ENCODE results near the gene VAC14.

VAC14 gene

DNA sequence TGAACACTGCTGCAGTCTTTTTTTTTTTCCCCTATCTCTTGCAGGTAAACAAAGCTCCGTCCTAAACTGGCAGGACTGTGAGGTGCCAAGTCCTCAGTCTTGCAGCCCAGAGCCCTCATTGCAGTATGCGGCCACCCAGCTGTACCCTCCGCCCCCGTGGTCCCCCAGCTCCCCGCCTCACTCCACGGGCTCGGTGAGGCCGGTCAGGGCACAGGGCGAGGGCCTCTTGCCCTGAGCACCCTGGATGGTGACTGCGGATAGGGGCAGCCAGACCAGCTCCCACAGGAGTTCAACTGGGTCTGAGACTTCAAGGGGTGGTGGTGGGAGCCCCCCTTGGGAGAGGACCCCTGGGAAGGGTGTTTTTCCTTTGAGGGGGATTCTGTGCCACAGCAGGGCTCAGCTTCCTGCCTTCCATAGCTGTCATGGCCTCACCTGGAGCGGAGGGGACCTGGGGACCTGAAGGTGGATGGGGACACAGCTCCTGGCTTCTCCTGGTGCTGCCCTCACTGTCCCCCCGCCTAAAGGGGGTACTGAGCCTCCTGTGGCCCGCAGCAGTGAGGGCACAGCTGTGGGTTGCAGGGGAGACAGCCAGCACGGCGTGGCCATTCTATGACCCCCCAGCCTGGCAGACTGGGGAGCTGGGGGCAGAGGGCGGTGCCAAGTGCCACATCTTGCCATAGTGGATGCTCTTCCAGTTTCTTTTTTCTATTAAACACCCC is 140.8 kb downstream of the VAC14 start:
- no peak for DNase-seq (ENCODE audit: low spot score)
- TF ChIP-seq, protein P1, sequence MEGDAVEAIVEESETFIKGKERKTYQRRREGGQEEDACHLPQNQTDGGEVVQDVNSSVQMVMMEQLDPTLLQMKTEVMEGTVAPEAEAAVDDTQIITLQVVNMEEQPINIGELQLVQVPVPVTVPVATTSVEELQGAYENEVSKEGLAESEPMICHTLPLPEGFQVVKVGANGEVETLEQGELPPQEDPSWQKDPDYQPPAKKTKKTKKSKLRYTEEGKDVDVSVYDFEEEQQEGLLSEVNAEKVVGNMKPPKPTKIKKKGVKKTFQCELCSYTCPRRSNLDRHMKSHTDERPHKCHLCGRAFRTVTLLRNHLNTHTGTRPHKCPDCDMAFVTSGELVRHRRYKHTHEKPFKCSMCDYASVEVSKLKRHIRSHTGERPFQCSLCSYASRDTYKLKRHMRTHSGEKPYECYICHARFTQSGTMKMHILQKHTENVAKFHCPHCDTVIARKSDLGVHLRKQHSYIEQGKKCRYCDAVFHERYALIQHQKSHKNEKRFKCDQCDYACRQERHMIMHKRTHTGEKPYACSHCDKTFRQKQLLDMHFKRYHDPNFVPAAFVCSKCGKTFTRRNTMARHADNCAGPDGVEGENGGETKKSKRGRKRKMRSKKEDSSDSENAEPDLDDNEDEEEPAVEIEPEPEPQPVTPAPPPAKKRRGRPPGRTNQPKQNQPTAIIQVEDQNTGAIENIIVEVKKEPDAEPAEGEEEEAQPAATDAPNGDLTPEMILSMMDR (IDR thresholded peaks at IDR 0.05; ENCODE audit: extremely low read depth, missing control alignments), result no peak

DNA sequence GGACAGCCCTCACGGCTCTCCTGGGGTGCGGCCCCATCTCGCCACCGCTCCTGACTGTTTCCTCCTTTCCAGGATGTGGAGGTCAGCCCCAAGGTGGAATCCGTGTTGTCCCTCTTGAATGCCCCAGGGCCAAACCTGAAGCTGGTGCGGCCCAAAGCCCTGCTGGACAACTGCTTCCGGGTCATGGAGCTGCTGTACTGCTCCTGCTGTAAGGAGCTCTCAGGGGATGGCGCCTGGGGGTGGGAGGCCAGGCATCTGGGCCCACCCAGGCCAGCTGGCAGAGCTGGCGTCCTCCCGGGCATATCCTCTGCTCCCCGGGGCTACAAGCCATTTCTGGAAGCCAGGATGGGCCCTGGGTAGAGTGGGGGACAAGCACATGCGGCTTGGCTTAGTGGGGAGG is 141.4 kb downstream of the VAC14 start:
- no peak for DNase-seq (ENCODE audit: low spot score)
- TF ChIP-seq, protein P1 (IDR thresholded peaks at IDR 0.05; ENCODE audit: extremely low read depth, missing control alignments), result no peak

GRCh38 chr16:70658921-70659320 is 142.0 kb downstream of the VAC14 start:
- no peak for DNase-seq (ENCODE audit: low spot score)
- TF ChIP-seq, protein P1 (IDR thresholded peaks at IDR 0.05; ENCODE audit: extremely low read depth, missing control alignments), result no peak

GRCh38 chr16:70657956-70658355 is 143.0 kb downstream of the VAC14 start:
- DNase-seq (ENCODE audit: low spot score), result no peak
- TF ChIP-seq, protein P1 (IDR thresholded peaks at IDR 0.05; ENCODE audit: extremely low read depth, missing control alignments), result no peak

DNA sequence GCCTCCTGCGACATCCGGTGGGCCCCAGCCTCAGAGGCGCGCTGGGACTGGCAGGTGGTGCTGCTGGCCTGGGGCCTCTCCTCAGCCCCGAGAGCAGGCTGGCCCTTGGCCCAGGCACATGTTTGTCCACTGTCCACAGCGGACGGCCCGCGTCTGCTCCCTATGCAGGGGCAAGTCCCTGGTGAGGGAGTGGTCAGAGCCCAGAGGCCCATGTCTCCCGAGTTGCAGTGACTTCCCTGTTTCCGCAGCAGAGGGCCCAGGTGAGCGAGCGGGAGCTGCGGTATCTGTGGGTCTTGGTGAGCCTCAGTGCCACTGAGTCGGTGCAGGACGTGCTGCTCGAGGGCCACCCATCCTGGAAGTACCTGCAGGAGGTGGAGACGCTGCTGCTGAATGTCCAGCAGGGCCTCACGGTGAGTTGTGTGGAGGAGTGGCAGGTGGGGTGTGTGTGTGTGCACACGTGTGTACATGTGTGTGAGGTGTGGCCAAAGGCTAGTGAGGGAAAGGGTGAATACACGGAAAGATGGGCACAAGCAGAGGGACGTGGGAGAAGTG is 144.2 kb downstream of the VAC14 start:
- TF ChIP-seq, protein P1 (IDR thresholded peaks at IDR 0.05; ENCODE audit: extremely low read depth, missing control alignments), result no peak
- no peak for DNase-seq (ENCODE audit: low spot score)

- DNase-seq (ENCODE audit: low spot score), result no peak
- TF ChIP-seq, protein P1 (IDR thresholded peaks at IDR 0.05; ENCODE audit: extremely low read depth, missing control alignments), result no peak
Observed at GRCh38 chr16:70656065-70656711, 144.8 kb downstream of the VAC14 start.

Measured in GM20000 (cell line).